ENCODE data around the gene ESR2. TPM values are rescaled to one million over a fixed set of nuclear protein-coding genes. Genes with fewer than 3 reads are reported as not detected.

Gene ESR2
- total RNA-seq (under 1 TPM; 0.08 to 0.09 TPM), polyA plus RNA-seq (under 1 TPM; 0.01 to 0.28 TPM)

GRCh38 chr14:64293976-64294671 is at the start of gene ESR2:
Gene ESR2, minus strand, starts transcription at chr14:64294371. Its CDS starts 11,386 bp downstream, at chr14:64282985.
- Histone ChIP-seq H3K4me3 (ENCODE audit: low read depth in 1 of 3, low read length in 3 of 3) (peak within 1 kb of the TSS; percentile 28 to 45 (median 41)), H3K4me1 (ENCODE audit: control insufficient read depth in 4 of 4, insufficient read depth in 4 of 4, low read length in 3 of 4) (peaks cover 5 to 14% (median 12%) of the 10 kb centered on the region in 4 donors), H3K36me3 (ENCODE audit: control insufficient read depth in 4 of 4, insufficient read depth in 3 of 4, low read depth in 1 of 4, low read length in 3 of 4) (no peaks in the 10 kb centered on the region), H3K27ac (ENCODE audit: low read depth in 1 of 2, low read length in 2 of 2) (no peak within 1 kb of the TSS), H3K9me3 (ENCODE audit: control insufficient read depth in 4 of 4, low read length in 3 of 4) (no peaks in the 10 kb centered on the region), H3K27me3 (ENCODE audit: control insufficient read depth in 4 of 4, insufficient read depth in 4 of 4, low read length in 3 of 4) (peaks cover 0 to 6% (median 3%) of the 10 kb centered on the region in 4 donors), H3K9ac (ENCODE audit: low read depth in 1 of 2, low read length in 2 of 2) (no peak within 1 kb of the TSS)
- peak; percentile 37 for DNase-seq (ENCODE audit: low spot score)
- no peak for TF ChIP-seq FOXA1 (IDR thresholded peaks at IDR 0.05)
- no peak for TF ChIP-seq EGR1 (IDR thresholded peaks at IDR 0.05; ENCODE audit: low read depth in 2 of 2)
- TF ChIP-seq GABPA (IDR thresholded peaks at IDR 0.05 in 1 of 2, conservative IDR thresholded peaks at IDR 0.05 in 1 of 2): no peak
- no peak for TF ChIP-seq CTCF (IDR thresholded peaks at IDR 0.05; ENCODE audit: low read depth, low read length, missing input control)
- no peak for TF ChIP-seq HNF4A (conservative IDR thresholded peaks at IDR 0.05)
- TF ChIP-seq NR2F2 (IDR thresholded peaks at IDR 0.05): no peak
- TF ChIP-seq RXRA (IDR thresholded peaks at IDR 0.05): no peak
- no peak for TF ChIP-seq TAF1 (conservative IDR thresholded peaks at IDR 0.05)
- TF ChIP-seq JUND (IDR thresholded peaks at IDR 0.05): no peak
- TF ChIP-seq ZBTB33 (IDR thresholded peaks at IDR 0.05): no peak
- TF ChIP-seq MAX (IDR thresholded peaks at IDR 0.05): no peak
- no peak for TF ChIP-seq HNF4G (IDR thresholded peaks at IDR 0.05)
- no peak for TF ChIP-seq REST (IDR thresholded peaks at IDR 0.05)
- no peak for TF ChIP-seq SP1 (IDR thresholded peaks at IDR 0.05)
- no peak for TF ChIP-seq YY1 (IDR thresholded peaks at IDR 0.05)
- no peak for TF ChIP-seq ATF3 (IDR thresholded peaks at IDR 0.05)
- no peak for TF ChIP-seq FOXA2 (IDR thresholded peaks at IDR 0.05)
- no peak for TF ChIP-seq RAD21 (IDR thresholded peaks at IDR 0.05)
- 3% methylated on average over 49 of the region's 49 CpGs for WGBS

All from liver (tissue), 9 donors.